HG03060 (cell line): ENCODE measurements around the gene POGLUT3.

Experiments used
- ATAC-seq: cut with Tn5 transposase; IDR thresholded peaks from one replicate; pipeline ENCODE4 v1.9.1; 2021; ENCODE audit warnings: low read depth, moderate number of reproducible peaks; ENCODE audit not compliant: unreplicated experiment

POGLUT3 gene

DNA sequence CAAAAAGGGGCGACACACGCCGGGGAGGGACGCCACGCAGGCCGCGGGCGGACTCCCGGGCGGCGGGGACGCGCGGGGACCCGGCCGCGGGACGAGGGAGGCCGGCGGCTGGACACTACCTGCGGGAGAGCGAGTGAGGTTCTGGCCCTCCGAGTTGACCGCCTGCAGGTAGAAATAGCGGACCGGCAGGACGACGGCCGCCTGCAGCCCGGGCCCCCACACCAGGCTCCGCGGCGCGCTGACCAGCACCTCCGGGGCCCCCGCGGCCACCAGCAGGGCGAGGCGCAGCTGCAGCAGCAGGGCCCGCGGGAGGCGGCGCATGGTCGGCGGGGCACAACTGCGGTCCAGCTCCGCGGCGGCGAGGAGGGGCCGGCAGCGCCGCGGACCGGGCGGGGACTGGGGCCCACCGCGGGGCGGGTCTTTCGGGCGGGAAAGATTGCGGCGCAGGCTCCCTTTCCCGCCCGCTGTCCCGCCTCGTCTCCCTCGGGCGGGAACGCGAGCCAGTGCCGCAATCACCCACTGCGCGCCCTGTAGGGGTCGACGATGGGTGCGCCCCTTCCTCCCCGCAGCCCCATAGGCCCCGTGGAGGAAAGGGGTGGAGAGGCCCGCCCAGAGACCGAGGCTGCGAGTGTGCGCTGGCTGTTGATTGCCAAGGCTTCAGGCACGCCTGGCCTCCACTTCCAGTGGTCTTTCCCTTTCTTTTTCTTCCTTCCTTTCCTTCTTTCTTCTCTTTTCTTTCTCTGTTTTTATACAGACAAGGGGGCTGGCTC lies at the start of gene POGLUT3:
POGLUT3 (minus strand) TSS at position 339 of the 770 bp plus-strand sequence; CDS start at position 321, 18 bp downstream.
- no peak for ATAC-seq

- no peak for ATAC-seq
These were observed 47.8 kb upstream of the POGLUT3 start for GRCh38 chr11:108545909-108546501.

DNA sequence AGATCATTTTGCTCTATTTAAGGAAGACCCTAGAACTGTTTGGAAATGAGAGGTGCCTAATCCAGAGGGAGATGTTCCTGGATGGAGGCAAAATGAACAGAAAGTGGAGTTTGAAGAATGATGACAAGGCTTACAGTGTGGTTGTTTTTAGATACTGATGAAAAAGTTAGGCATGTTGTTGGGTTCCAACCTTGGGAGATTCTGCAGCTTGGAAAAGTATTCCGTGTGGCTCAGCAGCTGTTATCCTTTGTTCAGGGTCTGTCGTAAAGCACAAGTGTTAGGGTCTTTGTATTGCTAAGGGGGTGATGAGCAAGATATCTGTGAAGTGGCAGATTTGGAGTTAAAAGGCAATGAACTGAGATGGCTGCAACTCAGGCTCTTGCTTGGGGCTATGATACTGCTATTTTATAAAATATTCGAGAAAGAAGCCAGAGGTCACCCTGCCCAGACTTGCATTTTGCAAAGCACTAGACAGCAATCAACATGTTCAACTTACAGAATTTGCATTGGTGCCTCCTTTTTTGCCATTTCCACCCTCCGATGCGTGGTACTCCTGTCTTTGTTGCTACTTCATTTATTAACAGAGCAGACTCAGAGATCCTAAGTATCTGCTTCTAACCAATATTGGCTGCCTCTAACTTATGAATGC lies 45.3 kb upstream of the POGLUT3 start:
- no peak for ATAC-seq

GRCh38 chr11:108541531-108541930 lies 43.3 kb upstream of the POGLUT3 start:
- no peak for ATAC-seq

- ATAC-seq: no peak
These were observed 40.3 kb upstream of the POGLUT3 start for GRCh38 chr11:108538502-108538901.

- ATAC-seq: no peak
These were observed 39.8 kb upstream of the POGLUT3 start for GRCh38 chr11:108538022-108538424.

- no peak for ATAC-seq
These were observed 38.6 kb upstream of the POGLUT3 start for GRCh38 chr11:108536783-108537182.

GRCh38 chr11:108535384-108535955 lies 37.3 kb upstream of the POGLUT3 start:
- ATAC-seq: no peak

DNA sequence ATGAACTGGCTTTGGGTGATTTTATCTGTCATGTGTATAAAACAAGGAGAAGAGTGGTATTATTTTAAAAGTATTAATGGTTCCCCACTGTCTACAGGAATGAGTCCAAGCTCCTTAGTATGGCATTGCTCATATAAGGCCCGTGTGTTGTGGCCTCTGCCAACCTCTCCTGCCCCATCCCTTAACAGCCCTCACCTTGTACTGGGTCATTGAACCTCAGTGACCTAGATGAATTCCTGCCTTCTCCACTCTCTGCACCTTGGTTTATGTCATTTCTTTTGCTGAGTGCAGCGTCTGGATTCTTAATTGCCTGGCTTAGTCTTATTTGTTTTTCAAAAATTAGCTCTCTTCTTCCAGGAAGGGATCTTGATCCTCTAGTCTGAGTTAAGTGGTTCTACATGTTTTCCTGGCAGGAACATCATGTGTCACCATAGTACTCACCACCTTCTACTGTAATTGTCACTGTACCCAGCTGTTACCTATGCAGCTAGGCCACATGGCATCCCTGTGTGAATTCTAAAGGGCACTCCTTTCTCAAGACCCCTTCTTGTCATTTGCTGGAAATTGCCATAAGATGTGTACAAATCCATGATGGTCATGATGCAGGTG lies 36.2 kb upstream of the POGLUT3 start:
- ATAC-seq: no peak

DNA sequence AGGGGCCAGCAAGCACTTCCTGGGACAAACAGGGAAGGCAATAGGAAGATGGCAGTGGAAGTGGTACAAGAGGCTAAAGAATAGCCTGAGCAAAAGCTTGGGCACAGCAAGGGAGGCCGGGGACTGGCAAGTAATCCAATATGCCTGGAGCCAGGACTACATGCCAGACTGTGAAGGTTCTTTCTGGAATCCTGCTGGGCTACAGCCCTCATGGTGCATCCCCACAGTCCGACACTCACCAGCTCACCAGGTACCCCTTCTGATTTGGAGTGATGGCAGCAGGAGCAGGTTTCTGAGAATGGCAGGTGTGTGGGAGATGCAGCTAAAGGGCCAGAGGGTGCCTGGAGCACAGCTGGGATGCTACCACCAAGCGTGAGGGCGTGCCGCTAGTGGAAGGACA lies 32.2 kb upstream of the POGLUT3 start:
- ATAC-seq: no peak

DNA sequence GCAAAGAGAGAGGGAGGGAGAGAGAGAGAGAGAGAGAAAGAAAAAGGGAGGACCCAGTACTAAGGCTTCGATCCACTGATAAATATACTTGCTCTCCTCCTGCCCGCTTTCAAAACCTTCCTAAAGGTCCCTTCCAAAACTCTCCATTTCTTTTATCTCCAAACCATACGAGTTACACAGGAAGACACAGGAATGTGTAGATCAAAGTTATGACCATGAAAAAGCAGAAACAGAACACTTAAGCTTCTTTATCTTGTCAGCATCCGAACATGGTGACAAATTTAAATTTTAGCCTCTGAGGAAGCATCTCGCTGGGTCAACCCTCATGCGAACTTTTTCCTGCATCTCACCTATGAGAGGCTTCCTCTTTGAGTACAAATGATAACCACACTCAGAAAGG lies 29.2 kb upstream of the POGLUT3 start:
- ATAC-seq: no peak

GRCh38 chr11:108525161-108525560 lies 27.0 kb upstream of the POGLUT3 start:
- no peak for ATAC-seq

DNA sequence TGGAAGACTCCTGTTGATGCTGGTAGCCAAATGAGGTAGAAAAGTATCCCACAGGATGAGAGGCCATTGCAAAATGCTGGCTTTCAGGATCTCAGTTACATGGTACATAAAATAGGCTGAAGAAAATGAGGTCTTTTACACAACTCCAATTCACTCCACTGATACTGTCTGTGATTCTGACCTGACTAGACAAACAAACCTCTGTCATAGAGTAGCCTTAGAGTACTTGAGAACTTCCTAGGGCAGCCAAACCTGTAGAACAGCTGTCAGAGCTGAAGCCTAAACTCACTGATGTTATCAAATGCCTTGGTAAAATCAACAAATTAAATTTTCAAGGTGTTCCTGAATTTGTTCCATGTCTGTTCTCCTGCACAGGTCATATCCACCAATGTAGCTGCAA lies 26.2 kb upstream of the POGLUT3 start:
- ATAC-seq: no peak

DNA sequence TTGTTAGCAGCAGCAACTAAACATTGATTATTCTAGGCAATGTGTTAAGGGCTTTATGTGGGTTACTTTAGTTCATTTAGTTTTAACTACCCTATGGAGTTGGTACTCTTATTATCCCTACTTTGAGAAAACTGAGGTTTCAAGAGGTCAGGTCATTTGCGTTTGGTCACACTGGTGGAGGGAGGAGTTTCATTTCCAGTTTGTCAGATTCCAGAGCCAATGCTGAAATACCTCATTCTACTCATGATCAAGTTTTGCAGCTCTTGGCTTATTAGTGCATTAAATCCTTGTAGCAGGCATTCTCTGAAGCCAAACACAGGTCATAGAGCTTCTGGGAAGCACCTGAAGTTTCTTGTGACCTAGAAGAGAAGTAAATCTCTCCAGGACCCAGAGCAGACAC lies 24.1 kb upstream of the POGLUT3 start:
- ATAC-seq: no peak

GRCh38 chr11:108518581-108518980 lies 20.4 kb upstream of the POGLUT3 start:
- no peak for ATAC-seq

DNA sequence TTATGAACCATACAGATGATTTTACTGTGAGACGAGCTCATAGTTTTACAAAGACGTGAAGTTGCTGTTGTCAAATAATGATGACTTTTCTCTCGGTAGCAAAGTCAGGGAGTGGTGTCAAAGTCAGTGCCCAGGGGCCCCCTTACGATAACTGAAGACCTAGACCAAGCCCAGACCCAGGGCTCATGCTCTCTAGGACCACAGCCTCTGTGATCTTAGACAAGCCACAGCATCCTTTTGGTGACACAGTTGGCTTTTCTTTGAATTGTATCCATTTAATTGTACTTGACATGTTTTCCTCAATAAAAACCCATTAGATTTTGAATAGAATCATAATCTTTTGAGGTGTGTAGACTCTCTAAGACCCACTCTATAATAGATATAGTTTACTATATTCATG lies 17.9 kb upstream of the POGLUT3 start:
- ATAC-seq: no peak

DNA sequence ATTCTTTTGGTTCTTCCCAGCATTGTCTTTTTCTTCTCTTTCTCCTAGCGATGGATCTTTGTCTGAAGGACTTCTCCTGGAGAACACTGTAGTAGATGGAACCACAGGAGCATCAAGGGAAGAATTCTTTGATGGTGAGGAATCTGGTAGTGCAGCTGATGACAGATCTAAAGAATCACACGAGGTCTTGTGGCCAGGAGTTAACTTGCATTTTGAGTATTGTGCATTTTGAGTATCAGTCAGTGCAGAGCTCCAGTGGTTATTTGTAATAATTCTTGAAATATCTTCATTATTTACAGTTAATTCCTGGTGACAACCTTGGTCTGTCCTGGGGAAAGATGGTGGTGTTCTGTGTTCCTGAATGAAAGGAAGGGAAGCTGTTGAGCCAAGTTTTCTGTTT lies 14.5 kb upstream of the POGLUT3 start:
- ATAC-seq: no peak

DNA sequence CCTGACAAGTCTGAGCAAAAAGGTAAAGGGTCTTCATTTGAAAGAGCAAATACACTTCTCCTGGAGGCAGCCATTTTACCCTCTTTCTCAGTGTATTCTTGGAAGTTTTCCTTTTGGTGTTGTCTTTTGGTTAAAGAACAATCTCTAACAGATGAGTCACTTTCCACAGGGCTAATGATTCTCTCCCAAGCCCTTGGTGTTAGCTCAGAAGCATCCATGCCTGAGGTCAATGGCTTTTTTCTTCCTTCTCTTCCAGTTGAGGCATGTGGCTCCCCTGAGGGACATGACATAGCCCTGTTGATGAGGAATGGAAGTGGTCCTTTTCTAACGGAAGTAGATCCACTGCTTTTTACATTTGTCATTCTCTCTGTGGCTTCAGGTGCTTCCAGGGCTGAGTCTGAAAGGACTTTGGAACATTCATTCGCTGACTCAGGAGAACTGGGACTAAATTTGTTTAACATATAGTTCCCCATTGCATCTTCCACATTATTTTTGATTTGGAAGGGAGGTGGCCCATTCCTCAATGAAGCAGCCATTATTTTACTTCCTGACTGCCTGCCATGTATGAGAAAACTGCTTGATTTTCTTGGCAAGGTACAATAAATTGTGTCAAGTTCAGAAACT lies 13.8 kb upstream of the POGLUT3 start:
- ATAC-seq: no peak

GRCh38 chr11:108508653-108509593 lies 10.7 kb upstream of the POGLUT3 start:
- no peak for ATAC-seq
